Upper lobe of right lung (tissue), 1 donor: ENCODE results near the gene CMTM4. TPM values are rescaled to one million over a fixed set of nuclear protein-coding genes. Genes with fewer than 3 reads are reported as not detected.

ENCODE experiments used
- ATAC-seq: fragments of 200-7000 bp; cut with Tn5 transposase; one replicate; pipeline ENCODE4 v1.9.1; 2020; ENCODE audit warnings: mild to moderate bottlenecking, moderate library complexity
- DNase-seq: peaks from one replicate; pipeline ENCODE4 v3.0.0-alpha.2; 2020
- H3K27ac ChIP-seq: fragments of 200-600 bp; one replicate; pipeline ENCODE4 v1.8.0; 2022
- H3K27me3 ChIP-seq: fragments of 200-600 bp; one replicate; pipeline ENCODE4 v1.8.0; 2022; ENCODE audit warnings: mild to moderate bottlenecking
- H3K36me3 ChIP-seq: fragments of 200-600 bp; one replicate; pipeline ENCODE4 v1.8.0; 2022
- H3K4me1 ChIP-seq: fragments of 200-600 bp; one replicate; pipeline ENCODE4 v1.8.0; 2022
- H3K4me3 ChIP-seq: fragments of 200-600 bp; one replicate; pipeline ENCODE4 v1.8.0; 2022; ENCODE audit warnings: mild to moderate bottlenecking
- H3K9me3 ChIP-seq: fragments of 200-600 bp; one replicate; pipeline ENCODE4 v1.8.0; 2022
- intact Hi-C: fragments of 100-400 bp; cut with DNase I; formaldehyde crosslinking; loops from one replicate; pipeline ENCODE4 v1.11.0; 2022
- long read RNA-seq: library from polyadenylated mRNA; unstranded; transcript quantifications from one replicate; pipeline ENCODE4 v2.0.0, GENCODE V29; 2021
- total RNA-seq: library from RNA; stranded (reverse); fragmentation: NEBNext Ultra II Directional; extraction: Animal tissue kit (Norgen Biotek cat#: 25700); gene quantifications from one replicate; pipeline ENCODE4 v1.2.1, GENCODE V29; 2021
- TF ChIP-seq, protein P1 (sequence below): fragments of 200-600 bp; IDR thresholded peaks from one replicate; pipeline ENCODE4 v1.8.0; 2022; ENCODE audit warnings: antibody characterized with exemption
- donor health status: DM: no; HTN: yes; CAD: no; lungs with severe emphysema.

The CMTM4 gene
- total RNA-seq: 58.0 TPM
- long read RNA-seq, full-length matches to known transcripts: 38 of 50 reads
- long read RNA-seq, partial matches to known transcripts: 0 of 50 reads
- long read RNA-seq, other reads (novel, unspliced or antisense): 12 of 50 reads

- Histone ChIP-seq H3K4me3 (peak within 1 kb of the TSS; percentile 67), H3K27ac (peak within 1 kb of the TSS; percentile 85), H3K36me3 (no peaks in the 10 kb centered on the region), H3K4me1 (peaks cover 14% of the 10 kb centered on the region), H3K9me3 (no peaks in the 10 kb centered on the region), H3K27me3 (no peaks in the 10 kb centered on the region)
- ATAC-seq (peak; percentile 96), DNase-seq (peak; percentile 94)
- intact Hi-C loops: no loop called here
- TF ChIP-seq, protein P1, sequence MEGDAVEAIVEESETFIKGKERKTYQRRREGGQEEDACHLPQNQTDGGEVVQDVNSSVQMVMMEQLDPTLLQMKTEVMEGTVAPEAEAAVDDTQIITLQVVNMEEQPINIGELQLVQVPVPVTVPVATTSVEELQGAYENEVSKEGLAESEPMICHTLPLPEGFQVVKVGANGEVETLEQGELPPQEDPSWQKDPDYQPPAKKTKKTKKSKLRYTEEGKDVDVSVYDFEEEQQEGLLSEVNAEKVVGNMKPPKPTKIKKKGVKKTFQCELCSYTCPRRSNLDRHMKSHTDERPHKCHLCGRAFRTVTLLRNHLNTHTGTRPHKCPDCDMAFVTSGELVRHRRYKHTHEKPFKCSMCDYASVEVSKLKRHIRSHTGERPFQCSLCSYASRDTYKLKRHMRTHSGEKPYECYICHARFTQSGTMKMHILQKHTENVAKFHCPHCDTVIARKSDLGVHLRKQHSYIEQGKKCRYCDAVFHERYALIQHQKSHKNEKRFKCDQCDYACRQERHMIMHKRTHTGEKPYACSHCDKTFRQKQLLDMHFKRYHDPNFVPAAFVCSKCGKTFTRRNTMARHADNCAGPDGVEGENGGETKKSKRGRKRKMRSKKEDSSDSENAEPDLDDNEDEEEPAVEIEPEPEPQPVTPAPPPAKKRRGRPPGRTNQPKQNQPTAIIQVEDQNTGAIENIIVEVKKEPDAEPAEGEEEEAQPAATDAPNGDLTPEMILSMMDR: peak; percentile 5
Measured at GRCh38 chr16:66696669-66697630, at the start of gene CMTM4. Gene CMTM4, minus strand, starts transcription at chr16:66696743. Its CDS starts 218 bp downstream, at chr16:66696525.

DNA sequence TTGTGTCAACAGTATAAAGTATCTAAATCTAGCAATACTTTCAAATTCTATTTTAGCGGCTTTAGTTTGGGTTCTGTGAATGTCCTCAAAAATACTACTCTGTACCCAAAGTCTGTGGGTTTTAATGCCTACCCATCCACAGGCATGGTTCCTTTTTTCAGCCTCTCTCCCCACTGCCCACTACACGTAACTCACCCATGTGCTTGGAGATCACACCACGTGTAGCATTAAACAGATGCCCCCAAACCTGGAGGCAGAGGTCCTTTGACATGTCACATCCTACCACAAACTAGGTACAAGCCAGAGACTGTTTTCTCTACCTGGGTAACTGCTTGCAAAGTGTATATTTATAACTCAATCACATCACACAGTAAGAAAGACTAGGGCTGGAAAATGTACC lies 49.5 kb upstream of the CMTM4 start:
- no peak overlapping the region for H3K27ac ChIP-seq
- H3K9me3 ChIP-seq: no peaks in the 10 kb centered on the region
- ATAC-seq: no peak
- H3K4me3 ChIP-seq: no peak overlapping the region
- H3K27me3 ChIP-seq: no peaks in the 10 kb centered on the region
- intact Hi-C loops: no loop called here
- TF ChIP-seq, protein P1: no peak
- DNase-seq: no peak
- peaks cover 76% of the 10 kb centered on the region for H3K36me3 ChIP-seq
- H3K4me1 ChIP-seq: peaks cover 32% of the 10 kb centered on the region

GRCh38 chr16:66741950-66742808 lies 45.6 kb upstream of the CMTM4 start:
- no peak for ATAC-seq
- peaks cover 80% of the 10 kb centered on the region for H3K36me3 ChIP-seq

GRCh38 chr16:66741169-66741900 lies 44.8 kb upstream of the CMTM4 start:
- intact Hi-C loops: no loop called here
- Histone ChIP-seq H3K4me1 (peaks cover 33% of the 10 kb centered on the region), H3K9me3 (no peaks in the 10 kb centered on the region), H3K36me3 (peaks cover 80% of the 10 kb centered on the region), H3K27ac (peak overlapping the region; percentile 71), H3K4me3 (no peak overlapping the region), H3K27me3 (no peaks in the 10 kb centered on the region)
- ATAC-seq (peak; percentile 96), DNase-seq (peak; percentile 83)
- TF ChIP-seq, protein P1: no peak

More at GRCh38 chr16:66741950-66742808, 45.6 kb upstream of the CMTM4 start:
- Histone ChIP-seq H3K9me3 (no peaks in the 10 kb centered on the region), H3K4me1 (peaks cover 35% of the 10 kb centered on the region), H3K27ac (peak overlapping the region; percentile 71), H3K4me3 (no peak overlapping the region), H3K27me3 (no peaks in the 10 kb centered on the region)
- intact Hi-C loops: no loop called here
- no peak for DNase-seq
- TF ChIP-seq, protein P1: no peak

DNA sequence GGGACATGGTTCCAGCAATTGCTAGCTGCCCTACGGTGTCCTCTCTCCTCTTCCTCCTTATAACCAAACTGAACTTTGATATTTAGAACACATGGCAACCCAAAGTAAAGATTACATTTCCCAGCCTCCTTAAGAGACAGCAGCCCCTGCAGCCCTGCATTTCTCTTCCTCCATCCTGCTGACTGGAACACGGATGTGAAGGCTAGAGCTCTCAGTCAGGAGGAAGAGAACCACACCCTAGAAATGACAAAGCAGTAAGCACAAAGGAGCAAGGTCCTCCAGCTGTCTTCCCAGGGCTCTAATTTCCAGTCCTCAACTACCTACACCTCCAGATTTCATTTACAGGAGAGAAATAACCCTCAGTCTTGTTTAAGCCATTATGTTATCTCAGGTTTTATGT lies 44.0 kb upstream of the CMTM4 start:
- intact Hi-C loops: no loop called here
- Histone ChIP-seq H3K36me3 (peaks cover 80% of the 10 kb centered on the region), H3K4me1 (peaks cover 33% of the 10 kb centered on the region), H3K4me3 (no peak overlapping the region), H3K27me3 (no peaks in the 10 kb centered on the region), H3K27ac (peak overlapping the region; percentile 71), H3K9me3 (no peaks in the 10 kb centered on the region)
- DNase-seq: no peak
- peak; percentile 62 for ATAC-seq
- TF ChIP-seq, protein P1: no peak
